ENCODE data around the gene CBFB. TPM values are rescaled to one million over a fixed set of nuclear protein-coding genes. Genes with fewer than 3 reads are reported as not detected.

The CBFB gene
- total and polyA plus RNA-seq, 2 experiments from 2014 or later = 26.1 to 26.9 TPM

- TF ChIP-seq ZNF462 (CRISPR knock-in tag; IDR thresholded peaks at IDR 0.05) (no peak), JUNB (IDR thresholded peaks at IDR 0.05; ENCODE audit: unreplicated experiment) (no peak), CREB1 (CRISPR knock-in tag; IDR thresholded peaks at IDR 0.05; ENCODE audit: low read depth) (no peak), EZH2phosphoT487 (IDR thresholded peaks at IDR 0.05; ENCODE audit: unreplicated experiment) (no peak), ZNF331 (CRISPR knock-in tag; IDR thresholded peaks at IDR 0.05; ENCODE audit: low read depth) (no peak)
Observed at GRCh38 chr16:67128887-67129286, 99.9 kb downstream of the CBFB start (continued).

- H3K36me3 Mint-ChIP-seq (ENCODE audit: low read depth) = peaks cover 28% of the 10 kb centered on the region
- H3K27ac Mint-ChIP-seq = no peak overlapping the region
- TF ChIP-seq CTCF (conservative IDR thresholded peaks at IDR 0.05; ENCODE audit: low read depth in 2 of 2) (no peak), REST (IDR thresholded peaks at IDR 0.05; ENCODE audit: unreplicated experiment) (no peak), ZNF114 (CRISPR knock-in tag; IDR thresholded peaks at IDR 0.05) (no peak), STAT1 (IDR thresholded peaks at IDR 0.05; ENCODE audit: unreplicated experiment) (no peak), POLR2AphosphoS5 (IDR thresholded peaks at IDR 0.05; ENCODE audit: low read depth) (no peak), EZH2phosphoT487 (IDR thresholded peaks at IDR 0.05; ENCODE audit: unreplicated experiment) (no peak), JUNB (IDR thresholded peaks at IDR 0.05; ENCODE audit: unreplicated experiment) (no peak), CREB1 (CRISPR knock-in tag; IDR thresholded peaks at IDR 0.05; ENCODE audit: low read depth) (no peak)
Observed at GRCh38 chr16:67129422-67129821, 100.5 kb downstream of the CBFB start.

More at GRCh38 chr16:67129422-67129821, 100.5 kb downstream of the CBFB start:
- Histone ChIP-seq H3K4me1 (ENCODE audit: insufficient read depth) (no peaks in the 10 kb centered on the region), H2AFZ (no peak overlapping the region), H3K9me2 (ENCODE audit: insufficient read depth) (no peaks in the 10 kb centered on the region), H3K27me3 (ENCODE audit: insufficient read depth) (no peaks in the 10 kb centered on the region), H3K4me2 (no peak overlapping the region), H3K36me3 (ENCODE audit: insufficient read depth) (peaks cover 17% of the 10 kb centered on the region; the same call in 1 of the 2 replicates), H3F3A (replicated peaks; ENCODE audit: low read depth) (no peaks in the 10 kb centered on the region), H3K27ac (ENCODE audit: low read depth) (no peak overlapping the region), H3K79me2 (replicated peaks; ENCODE audit: insufficient read depth) (no peaks in the 10 kb centered on the region), H4K20me1 (replicated peaks; ENCODE audit: insufficient read depth) (no peaks in the 10 kb centered on the region; the same call in 1 of the 2 replicates), H3K4me3 (no peak overlapping the region)
- no peaks in the 10 kb centered on the region for H3K4me1 Mint-ChIP-seq
- H3K9me3 Mint-ChIP-seq = no peaks in the 10 kb centered on the region
- DNase-seq (ENCODE audit: low spot score) (no peak), ATAC-seq (no peak)
- no peak overlapping the region for H3K4me3 Mint-ChIP-seq
- peaks cover 3% of the 10 kb centered on the region for H3K27me3 Mint-ChIP-seq (ENCODE audit: insufficient read depth, low read depth, poor library complexity)

Measured in GM23338 (cell line).